HepG2 (cell line): Measurements from ENCODE around the gene PLXNC1. TPM values are rescaled to one million over a fixed set of nuclear protein-coding genes. Genes with fewer than 3 reads are reported as not detected.
A peak's percentile ranks its signal among the peaks of the same experiment; 100 is the strongest.

Experiments used
- CBFB ChIP-seq: sonication (generic); formaldehyde crosslinking; IDR thresholded peaks from 2 replicates; pipeline ENCODE4 v1.4.0; 2020; ENCODE audit warnings: missing genetic modification reagents
- DPF2 ChIP-seq: sonication (generic); formaldehyde crosslinking; IDR thresholded peaks from 2 replicates; pipeline ENCODE4 v1.4.0; 2020; ENCODE audit warnings: mild to moderate bottlenecking, low read depth, missing genetic modification reagents, borderline replicate concordance
- ELF3 ChIP-seq: IDR thresholded peaks from 2 replicates; pipeline ENCODE4 v1.6.1; 2016; ENCODE audit warnings: missing genetic modification reagents, missing compliant biosample characterization
- GATA4 ChIP-seq: sonication (generic); IDR thresholded peaks from 2 replicates; pipeline ENCODE4 v1.6.1; 2016; ENCODE audit warnings: antibody characterized with exemption, low read depth, borderline replicate concordance
- GATAD1 ChIP-seq: IDR thresholded peaks from 2 replicates; pipeline ENCODE4 v1.6.1; 2016; ENCODE audit warnings: missing genetic modification reagents, missing compliant biosample characterization
- HDAC2 ChIP-seq: sonication (generic); formaldehyde crosslinking; IDR thresholded peaks from 2 replicates; pipeline ENCODE4 v1.4.0; 2020; ENCODE audit warnings: missing genetic modification reagents
- HOXA9 ChIP-seq: sonication (generic); formaldehyde crosslinking; IDR thresholded peaks from 2 replicates; pipeline ENCODE4 v1.8.1; 2022; ENCODE audit warnings: missing genetic modification reagents, mild to moderate bottlenecking, moderate library complexity, borderline replicate concordance
- IRF2 ChIP-seq: IDR thresholded peaks from 2 replicates; pipeline ENCODE4 v1.6.1; 2018; ENCODE audit warnings: missing genetic modification reagents, missing compliant biosample characterization
- ISL2 ChIP-seq: sonication (generic); formaldehyde crosslinking; IDR thresholded peaks from 2 replicates; pipeline ENCODE4 v1.5.0; 2020; ENCODE audit warnings: missing genetic modification reagents
- JUN ChIP-seq: sonication (generic); formaldehyde crosslinking; IDR thresholded peaks from 2 replicates; pipeline ENCODE4 v1.4.0; 2020; ENCODE audit warnings: mild to moderate bottlenecking, missing genetic modification reagents
- LCORL ChIP-seq, 2 experiments: fragments of 450-650 bp in 1 of 2; sonication (generic) in 1 of 2; formaldehyde crosslinking in 1 of 2; IDR thresholded peaks; 2 replicates each; pipeline versions ENCODE4 v1.5.0 to v1.6.1; 2017 to 2020; ENCODE audit warnings: antibody characterized with exemption in 1 of 2, missing genetic modification reagents in 1 of 2
- MEIS1 ChIP-seq: sonication (generic); formaldehyde crosslinking; IDR thresholded peaks from 2 replicates; pipeline ENCODE4 v1.9.0; 2021; ENCODE audit warnings: mild to moderate bottlenecking, missing genetic modification reagents, moderate library complexity, borderline replicate concordance
- MIXL1 ChIP-seq: IDR thresholded peaks from 2 replicates; pipeline ENCODE4 v1.6.1; 2016
- MNT ChIP-seq: fragments of 450-650 bp; IDR thresholded peaks from 2 replicates; pipeline ENCODE4 v1.6.1; 2016
- PAXIP1 ChIP-seq: sonication (generic); formaldehyde crosslinking; conservative IDR thresholded peaks from 2 replicates; pipeline ENCODE4 v1.4.0; 2020; ENCODE audit warnings: mild to moderate bottlenecking, missing genetic modification reagents, moderate library complexity
- POLR2A ChIP-seq, 2 experiments: IDR thresholded peaks; 2 replicates each; pipeline ENCODE4 v1.6.1; 2011; ENCODE audit warnings: low read depth in 2 of 2, low read length in 2 of 2, mild to moderate bottlenecking in 1 of 2, moderate library complexity in 1 of 2; ENCODE audit not compliant: insufficient read depth in 1 of 2
- TARDBP ChIP-seq: sonication (generic); formaldehyde crosslinking; IDR thresholded peaks from 2 replicates; pipeline ENCODE4 v1.8.0; 2022; ENCODE audit warnings: mild to moderate bottlenecking, missing genetic modification reagents
- TEAD3 ChIP-seq: optimal IDR thresholded peaks from 2 replicates; pipeline ENCODE3; 2016; ENCODE audit warnings: borderline replicate concordance
- USF2 ChIP-seq, 2 experiments: sonication (generic) in 1 of 2; formaldehyde crosslinking in 1 of 2; IDR thresholded peaks; 2 replicates each; pipeline versions ENCODE4 v1.5.1 to v1.6.1; 2011 to 2020; ENCODE audit warnings: borderline replicate concordance in 1 of 2, low read depth in 1 of 2, low read length in 1 of 2, mild to moderate bottlenecking in 1 of 2, missing genetic modification reagents in 1 of 2, moderate library complexity in 1 of 2
- ZNF205 ChIP-seq: IDR thresholded peaks from 2 replicates; pipeline ENCODE4 v1.6.1; 2018; ENCODE audit warnings: missing biosample characterization, missing genetic modification reagents
- ZSCAN29 ChIP-seq: sonication (generic); formaldehyde crosslinking; conservative IDR thresholded peaks from 2 replicates; pipeline ENCODE4 v1.4.0; 2020; ENCODE audit warnings: mild to moderate bottlenecking, missing genetic modification reagents
- polyA plus RNA-seq, 8 experiments: library from polyadenylated mRNA; depleted of rRNA in 3 of 8; stranded (reverse) in 7 of 8; unstranded in 1 of 8; fragments of >200 nt; fragmentation: Illumina TruSeq in 4 of 8; extraction: Trizol in 4 of 8; gene quantifications; 2 replicates each; pipeline versions ENCODE4 v1.2.1 to v1.2.3, GENCODE V29; 2011 to 2016; ENCODE audit warnings: low read depth in 4 of 8, missing spikeins in 1 of 8, mixed read lengths in 1 of 8; ENCODE audit not compliant: insufficient read depth in 1 of 8
- total RNA-seq, 5 experiments: library from RNA; depleted of rRNA; stranded (reverse); fragments of >200 nt; fragmentation: Illumina TruSeq; extraction: Trizol; gene quantifications; 2 replicates each; pipeline ENCODE4 v1.2.3, GENCODE V29; 2016; ENCODE audit warnings: low read depth in 1 of 5

The PLXNC1 gene
- total and polyA plus RNA-seq, 2 of the 13 experiments (the other 11 are each of a cell fraction or from before 2014, with no cell fraction given), result 6.6 to 11.2 TPM

GRCh38 chr12:94230357-94230905, 82.1 kb downstream of the PLXNC1 start (continued):
- TF ChIP-seq PAXIP1 (peak; percentile 91), GATA4 (0 out of 2 replicates have a peak, but pooled peaks have one; percentile 58), CBFB (CRISPR knock-in tag) (peak; percentile 47; the same call in 1 of the 2 replicates), DPF2 (CRISPR knock-in tag) (peak; percentile 79), HDAC2 (CRISPR knock-in tag) (peak; percentile 83), MNT (peak; percentile 50; the same call in 1 of the 2 replicates), TARDBP (CRISPR knock-in tag) (0 out of 2 replicates have a peak, but pooled peaks have one; percentile 45), JUN (peak; percentile 64; the same call in 1 of the 2 replicates), ZNF205 (CRISPR knock-in tag) (peak; percentile 81; the same call in 1 of the 2 replicates), HOXA9 (CRISPR knock-in tag) (no peak), ZSCAN29 (CRISPR knock-in tag) (peak; percentile 67; the same call in 1 of the 2 replicates), MEIS1 (CRISPR knock-in tag) (0 out of 2 replicates have a peak, but pooled peaks have one; percentile 48), TEAD3 (CRISPR knock-in tag) (peak; percentile 97), POLR2A (IDR thresholded peaks at IDR 0.05; ENCODE audit: insufficient read depth in 1 of 2, low read depth in 2 of 2, low read length in 2 of 2) (0 out of 4 replicates have a peak, but pooled peaks of 1 of the 2 experiments have one; percentile 33), ELF3 (peak; percentile 75), LCORL (IDR thresholded peaks at IDR 0.05) (peak; percentile 62; the same call in 1 of the 2 replicates), LCORL (CRISPR knock-in tag; IDR thresholded peaks at IDR 0.05) (peak; percentile 49; the same call in 1 of the 2 replicates), ISL2 (peak; percentile 91; the same call in 1 of the 2 replicates), IRF2 (CRISPR knock-in tag) (peak; percentile 71), MIXL1 (CRISPR knock-in tag) (peak; percentile 84), USF2 (IDR thresholded peaks at IDR 0.05; ENCODE audit: low read depth, low read length) (no peak), USF2 (CRISPR knock-in tag; IDR thresholded peaks at IDR 0.05; ENCODE audit: borderline replicate concordance) (no peak), GATAD1 (CRISPR knock-in tag) (peak; percentile 46; the same call in 1 of the 2 replicates)
